ENCODE results near the gene MYBPC3. TPM values are rescaled to one million over a fixed set of nuclear protein-coding genes. Genes with fewer than 3 reads are reported as not detected.

MYBPC3 gene
- total and polyA plus RNA-seq, 2 donors (not counting 3 experiments of a cell fraction or from before 2014, with no cell fraction given) = not detected

- Histone ChIP-seq H3K4me2 (ENCODE audit: insufficient read depth, low read length) (no peak overlapping the region), H4K20me1 (replicated peaks; ENCODE audit: control insufficient read depth, extremely low read depth, insufficient read depth, low read length) (no peaks in the 10 kb centered on the region), H3K9me3 (replicated peaks; ENCODE audit: control insufficient read depth, insufficient read depth, low read length) (no peaks in the 10 kb centered on the region), H3K27me3 (ENCODE audit: control insufficient read depth in 2 of 2, insufficient read depth in 2 of 2, low read length in 2 of 2) (no peaks in the 10 kb centered on the region), H3K27ac (ENCODE audit: insufficient read depth, low read depth, low read length) (no peak overlapping the region), H3K9me1 (replicated peaks; ENCODE audit: control insufficient read depth, extremely low read depth, insufficient read depth, low read length) (no peaks in the 10 kb centered on the region), H3K36me3 (ENCODE audit: control insufficient read depth in 2 of 2, extremely low read depth in 1 of 2, insufficient read depth in 2 of 2, low read length in 2 of 2) (no peaks in the 10 kb centered on the region), H3K4me3 (replicated peaks in 1 of 3; ENCODE audit: insufficient read depth in 1 of 3, low read depth in 1 of 3, low read length in 3 of 3) (no peak overlapping the region), H3K4me1 (ENCODE audit: control insufficient read depth, extremely low read depth, insufficient read depth, low read length) (peaks cover 9% of the 10 kb centered on the region), H3K79me2 (ENCODE audit: control insufficient read depth, insufficient read depth, low read length) (no peaks in the 10 kb centered on the region), H2AFZ (ENCODE audit: low read depth, low read length) (no peak overlapping the region), H3K9ac (replicated peaks; ENCODE audit: extremely low read depth, insufficient read depth, low read length) (no peak overlapping the region)
- DNase-seq (ENCODE audit: low read depth, low spot score) (no peak), FAIRE-seq (no peak)
- TF ChIP-seq MYC (IDR thresholded peaks at IDR 0.05; ENCODE audit: low read depth, low read length) = no peak
- TF ChIP-seq JUN (IDR thresholded peaks at IDR 0.05; ENCODE audit: borderline replicate concordance, insufficient read depth, insufficient read length, low read depth) = no peak
- no peak for TF ChIP-seq POLR2A (IDR thresholded peaks at IDR 0.05; ENCODE audit: low read depth, low read length)
- TF ChIP-seq EZH2 (IDR thresholded peaks at IDR 0.05; ENCODE audit: borderline replicate concordance, low read depth, low read length, severe bottlenecking) = no peak
- TF ChIP-seq, protein P1, sequence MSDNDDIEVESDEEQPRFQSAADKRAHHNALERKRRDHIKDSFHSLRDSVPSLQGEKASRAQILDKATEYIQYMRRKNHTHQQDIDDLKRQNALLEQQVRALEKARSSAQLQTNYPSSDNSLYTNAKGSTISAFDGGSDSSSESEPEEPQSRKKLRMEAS (IDR thresholded peaks at IDR 0.05; ENCODE audit: insufficient read depth, insufficient read length) = no peak
- no peak for TF ChIP-seq GATA2 (IDR thresholded peaks at IDR 0.05; ENCODE audit: insufficient read depth, insufficient read length, low read depth, low read length)
- no peak for TF ChIP-seq FOS (IDR thresholded peaks at IDR 0.05; ENCODE audit: borderline replicate concordance, insufficient read depth, low read length)
- no peak for TF ChIP-seq POLR2AphosphoS5 (IDR thresholded peaks at IDR 0.05; ENCODE audit: insufficient read depth, low read depth, low read length)
- TF ChIP-seq CTCF (IDR thresholded peaks at IDR 0.05; ENCODE audit: extremely low read depth in 1 of 2, insufficient read depth in 1 of 2, low read depth in 1 of 2, low read length in 2 of 2) = no peak
- BruUV-seq (replicated peaks) = no TSS peak
- intact Hi-C loops (cut with micrococcal nuclease) = no loop called here
- ChIA-PET POLR2A (no interaction called here), CTCF (no interaction called here)
- dilution Hi-C loops (cut with MboI; ENCODE audit: extremely low pct_ligation_motif_present, low sequenced_read_pairs) = no loop called here
Observed at GRCh38 chr11:47376107-47376524, 23.6 kb upstream of the MYBPC3 start.

All from endothelial cell of umbilical vein (primary cell).